GM06990 (cell line): ENCODE measurements around the gene TMIGD2.
A peak's percentile ranks its signal among the peaks of the same experiment; 100 is the strongest.

Source experiments
- DNase-seq: peaks from one replicate; pipeline ENCODE4 v3.0.0-alpha.2; 2011; ENCODE audit not compliant: insufficient read length; ENCODE audit errors: extremely low read depth
- H3K27me3 ChIP-seq: replicated peaks from 2 replicates; pipeline ENCODE4 v1.6.0; 2011; ENCODE audit warnings: low read length; ENCODE audit not compliant: control insufficient read depth, insufficient read depth
- H3K36me3 ChIP-seq: 2 replicates; pipeline ENCODE4 v1.5.1; 2011; ENCODE audit warnings: low read length; ENCODE audit not compliant: control insufficient read depth, insufficient read depth
- H3K4me3 ChIP-seq: replicated peaks from 2 replicates; pipeline ENCODE4 v1.5.1; 2011; ENCODE audit warnings: low read depth, mild to moderate bottlenecking, control low read depth, low read length
- CTCF ChIP-seq: IDR thresholded peaks from 2 replicates; pipeline ENCODE4 v1.5.1; 2011; ENCODE audit warnings: low read length, control low read depth, mild to moderate bottlenecking, inconsistent platforms; ENCODE audit not compliant: insufficient read depth, poor library complexity, severe bottlenecking

Gene TMIGD2

GRCh38 chr19:4345342-4346019 lies 43.3 kb upstream of the TMIGD2 start:
- H3K36me3 ChIP-seq: no peaks in the 10 kb centered on the region; the same call in none of the 2 replicates
- no peak overlapping the region for H3K4me3 ChIP-seq
- no peaks in the 10 kb centered on the region for H3K27me3 ChIP-seq
- DNase-seq: no peak
- no peak for TF ChIP-seq CTCF

- Histone ChIP-seq H3K4me3 (peak within 1 kb of the TSS; percentile 74), H3K27me3 (no peaks in the 10 kb centered on the region), H3K36me3 (no peaks in the 10 kb centered on the region; the same call in none of the 2 replicates)
- no peak for TF ChIP-seq CTCF
- peak; percentile 92 for DNase-seq
Observed at GRCh38 chr19:4343370-4344307, 41.5 kb upstream of the TMIGD2 start, which contains the start of gene MPND. MPND (plus strand) TSS chr19:4343562; CDS start chr19:4343594, 32 bp downstream.

DNA sequence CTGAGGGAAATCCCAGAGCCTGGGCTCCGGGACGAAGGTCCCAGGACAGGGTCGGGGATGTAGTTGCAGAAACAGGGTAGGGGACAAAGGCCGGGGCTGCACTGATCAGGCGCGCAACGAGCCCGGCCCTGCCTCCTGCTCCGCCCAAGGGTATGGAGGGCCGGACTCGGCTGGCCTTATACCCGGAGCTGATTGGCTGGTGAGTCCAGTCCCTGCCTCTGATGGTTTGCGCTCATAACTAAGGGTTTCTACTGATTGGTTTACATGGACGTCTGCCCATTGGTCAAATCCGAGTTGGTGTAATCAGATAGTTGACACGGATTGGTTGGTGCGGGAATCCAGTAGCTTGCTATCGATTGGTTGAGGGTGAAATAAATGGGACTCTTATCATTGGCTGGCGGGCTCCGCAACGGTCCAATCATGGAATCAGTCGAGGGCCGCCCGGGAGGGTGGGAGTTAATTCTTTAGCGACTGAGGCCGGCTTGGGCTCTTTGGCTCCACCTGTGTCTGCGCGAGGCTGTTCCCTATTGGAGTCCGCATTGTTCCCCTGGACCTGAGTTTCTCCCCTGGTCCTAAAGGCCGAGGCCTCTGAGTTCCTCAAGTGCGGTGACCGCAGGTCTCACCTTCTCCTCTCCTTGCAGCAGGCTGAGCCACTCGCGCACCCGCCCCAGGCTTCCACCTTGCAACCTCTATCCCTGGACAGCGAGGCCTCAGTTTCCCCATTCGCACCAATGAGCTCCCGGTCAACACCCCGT lies 40.6 kb upstream of the TMIGD2 start:
- peak; percentile 93 for DNase-seq
- Histone ChIP-seq H3K27me3 (no peaks in the 10 kb centered on the region), H3K36me3 (no peaks in the 10 kb centered on the region; the same call in none of the 2 replicates), H3K4me3 (peak overlapping the region; percentile 74)
- peak; percentile 38 for TF ChIP-seq CTCF

GRCh38 chr19:4342314-4342614 lies 40.1 kb upstream of the TMIGD2 start:
- H3K27me3 ChIP-seq: no peaks in the 10 kb centered on the region
- no peaks in the 10 kb centered on the region; the same call in none of the 2 replicates for H3K36me3 ChIP-seq
- H3K4me3 ChIP-seq: peak overlapping the region; percentile 67
- DNase-seq: no peak
- no peak for TF ChIP-seq CTCF

- Histone ChIP-seq H3K4me3 (peak within 1 kb of the TSS; percentile 61), H3K27me3 (no peaks in the 10 kb centered on the region), H3K36me3 (no peaks in the 10 kb centered on the region)
- TF ChIP-seq CTCF: no peak
- no peak for DNase-seq
Observed at GRCh38 chr19:4338441-4339355, 36.5 kb upstream of the TMIGD2 start, which contains the start of gene STAP2. STAP2 (minus strand) TSS chr19:4338827; CDS start chr19:4338753, 74 bp downstream.
